D721Med (cell line): Measurements from ENCODE around the gene REXO1.
"Not testable (repeated sequence)": the region's sequence is repeated elsewhere in the genome, so short reads cannot be mapped to it uniquely, and the experiment has no call there.

Experiments used
- DNase-seq: peaks from one replicate; pipeline ENCODE4 v3.0.0; 2011; ENCODE audit warnings: low spot score; ENCODE audit not compliant: insufficient read length
- FAIRE-seq: peaks from 2 replicates; lab custom pipeline; 2011; peaks lifted over from hg19 to GRCh38; lab: Jason Lieb, UNC
- CTCF ChIP-seq: IDR thresholded peaks from 2 replicates; pipeline ENCODE4 v1.5.1; 2012; ENCODE audit warnings: mild to moderate bottlenecking, control low read depth; ENCODE audit not compliant: insufficient read depth; ENCODE audit errors: missing control alignments

The REXO1 gene

DNA sequence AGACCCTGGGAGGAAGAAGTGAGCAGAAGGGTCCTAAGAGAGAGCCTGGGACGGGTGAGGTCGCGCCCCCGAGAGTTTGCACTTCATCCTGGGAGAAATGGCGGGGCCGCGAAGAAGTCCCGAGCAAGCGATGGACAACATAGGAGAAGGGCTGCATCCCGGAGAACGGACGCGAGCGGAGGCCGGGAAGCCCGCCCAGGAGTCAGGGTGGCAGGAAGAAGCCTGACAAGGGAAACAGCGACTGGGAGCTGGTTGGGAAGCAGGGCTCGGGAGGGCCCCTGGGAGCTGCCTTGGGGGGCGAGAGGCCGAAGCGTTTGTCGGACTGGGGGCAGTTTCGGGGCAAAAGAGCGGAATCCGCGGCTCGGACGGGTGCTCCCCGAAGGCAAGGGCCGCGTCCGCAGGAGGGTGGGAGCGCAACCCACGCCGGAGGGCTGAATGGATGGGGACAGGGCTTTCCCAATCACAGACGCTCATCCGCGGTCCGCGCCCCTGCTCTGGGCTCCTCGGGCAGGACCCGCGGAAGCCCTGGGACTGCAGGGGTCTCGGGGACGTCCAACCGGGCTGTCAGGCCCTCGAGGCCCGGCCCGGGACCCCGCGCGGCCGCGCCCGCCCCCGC, 36.5 kb upstream of the REXO1 start:
- TF ChIP-seq CTCF, result no peak
- FAIRE-seq, result no peak
- no peak for DNase-seq

- no peak for DNase-seq
- no peak for TF ChIP-seq CTCF
- FAIRE-seq, result no peak
These were observed 36.0 kb upstream of the REXO1 start for GRCh38 chr19:1884291-1884718.

- TF ChIP-seq CTCF, result no peak
- FAIRE-seq (no peak), DNase-seq (no peak)
These were observed 35.5 kb upstream of the REXO1 start for GRCh38 chr19:1883784-1884183.

DNA sequence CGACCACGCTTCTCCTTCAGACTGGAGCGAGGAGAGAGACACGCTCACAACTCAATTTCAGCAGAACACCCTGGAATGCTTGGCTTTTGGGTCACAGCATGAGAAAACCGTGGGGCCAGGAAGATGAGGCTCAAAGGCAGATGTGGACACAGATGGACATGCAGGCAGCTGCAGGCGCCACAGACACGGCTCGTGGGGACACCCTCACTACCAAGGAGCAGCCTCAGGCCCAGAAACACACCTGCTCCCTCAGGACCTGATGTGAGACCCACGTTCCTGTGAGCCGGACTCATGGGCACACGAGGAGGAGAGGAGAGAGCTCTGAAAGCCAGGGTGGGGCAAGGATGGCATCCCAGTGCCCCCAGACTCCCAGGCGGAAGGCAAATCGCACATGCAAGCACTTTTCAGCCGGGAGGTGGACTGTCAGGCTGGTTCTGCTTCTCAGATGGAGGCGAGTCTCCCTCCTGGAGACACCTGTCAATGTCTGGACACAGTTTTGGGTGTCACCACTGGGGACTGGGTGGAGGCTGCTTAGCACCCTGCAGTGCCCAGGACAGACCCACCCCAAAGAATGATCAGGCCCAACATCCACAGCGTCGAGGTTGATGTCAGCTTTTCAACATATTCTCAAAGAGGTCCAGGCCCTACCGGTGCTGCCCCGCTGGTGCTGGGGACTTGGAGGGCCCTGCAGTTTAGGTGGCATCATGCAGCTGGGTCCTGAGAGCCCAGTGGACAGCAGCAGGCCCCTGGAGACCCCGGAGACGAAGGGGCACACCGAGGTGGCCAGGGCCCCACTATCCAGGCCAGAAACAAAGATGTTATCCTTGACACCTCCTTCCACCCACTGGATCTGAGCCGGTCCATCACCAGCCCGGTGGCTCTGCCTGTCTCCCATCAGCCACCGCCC, 34.8 kb upstream of the REXO1 start:
- DNase-seq (no peak), FAIRE-seq (no peak)
- no peak for TF ChIP-seq CTCF

GRCh38 chr19:1882089-1882785, 34.0 kb upstream of the REXO1 start:
- DNase-seq (no peak), FAIRE-seq (no peak)
- no peak for TF ChIP-seq CTCF

DNA sequence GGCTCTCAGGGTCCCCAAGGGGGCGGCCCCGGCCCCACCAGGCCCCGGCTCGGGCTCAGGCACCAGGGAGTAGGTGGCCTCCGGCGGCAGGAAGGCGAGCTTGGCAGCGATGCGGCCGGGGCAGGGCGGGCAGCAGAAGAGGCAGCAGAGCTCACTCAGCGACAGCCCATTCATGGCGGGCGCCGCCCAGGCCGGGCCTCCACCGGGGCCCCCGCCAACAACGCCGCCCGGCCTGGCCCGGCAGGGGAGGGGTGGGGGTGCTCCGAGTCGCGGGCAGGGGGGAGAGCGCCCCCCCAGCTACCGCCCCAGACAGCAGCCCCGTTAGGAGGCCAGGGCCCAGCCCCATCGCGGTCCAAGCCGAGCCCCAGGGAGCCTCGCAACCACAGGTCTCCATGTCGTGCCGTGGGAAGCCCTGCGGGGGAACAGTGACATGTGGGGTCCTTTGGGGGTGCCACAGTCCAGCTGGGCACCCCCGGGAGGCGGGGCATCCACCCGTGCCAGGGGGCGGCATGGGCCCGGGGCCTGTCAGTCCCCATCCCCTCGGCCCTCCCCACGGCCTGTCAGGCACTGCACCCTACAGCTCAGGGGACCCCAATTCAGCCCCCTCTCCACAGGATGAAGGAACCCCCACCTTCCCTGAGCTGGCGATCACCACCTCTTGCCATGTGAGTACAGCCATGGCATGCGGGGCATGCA, 33.3 kb upstream of the REXO1 start:
- FAIRE-seq, DNase-seq: not testable (repeated sequence)

DNA sequence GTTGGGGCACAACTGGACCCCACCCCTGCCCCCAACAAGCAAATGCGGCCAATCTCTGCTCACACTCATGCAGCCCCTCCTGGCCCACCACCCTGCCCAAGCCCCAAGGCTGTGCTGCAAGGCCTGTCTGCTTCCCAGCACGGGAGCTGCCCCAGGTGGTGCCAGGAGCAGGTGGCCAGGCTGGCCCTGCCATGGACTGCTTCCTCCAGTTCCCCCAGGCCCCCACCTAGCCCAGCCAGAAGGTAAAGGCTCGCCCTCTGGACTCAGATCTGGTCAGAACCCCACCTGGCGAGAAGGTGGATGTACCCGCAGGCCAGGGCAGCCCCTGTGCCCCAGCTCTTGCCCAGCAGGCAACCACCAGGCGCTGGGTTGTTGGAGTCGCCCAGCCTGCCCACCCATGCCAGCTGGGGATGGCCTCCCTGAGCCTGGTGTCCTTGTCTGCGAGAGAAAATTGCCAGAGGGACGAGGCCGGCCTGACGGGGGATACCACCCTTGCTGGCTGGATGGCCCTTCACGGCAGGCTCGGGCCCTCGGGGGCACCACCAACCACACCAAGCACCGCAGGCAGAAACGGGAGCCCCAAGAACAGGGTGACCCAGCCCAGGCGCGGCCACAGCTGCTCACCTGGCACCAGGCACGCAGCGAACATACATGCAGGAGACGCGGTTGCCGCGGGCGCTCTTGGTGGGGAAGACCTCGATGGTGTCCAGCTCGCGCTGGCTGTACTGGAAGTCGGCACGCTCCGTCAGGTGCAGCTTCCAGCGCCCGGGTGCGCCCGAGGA, 32.5 kb upstream of the REXO1 start:
- no peak for FAIRE-seq
- no peak for TF ChIP-seq CTCF
- no peak for DNase-seq

GRCh38 chr19:1879982-1880381, 31.7 kb upstream of the REXO1 start:
- not testable (repeated sequence) for FAIRE-seq, DNase-seq

DNA sequence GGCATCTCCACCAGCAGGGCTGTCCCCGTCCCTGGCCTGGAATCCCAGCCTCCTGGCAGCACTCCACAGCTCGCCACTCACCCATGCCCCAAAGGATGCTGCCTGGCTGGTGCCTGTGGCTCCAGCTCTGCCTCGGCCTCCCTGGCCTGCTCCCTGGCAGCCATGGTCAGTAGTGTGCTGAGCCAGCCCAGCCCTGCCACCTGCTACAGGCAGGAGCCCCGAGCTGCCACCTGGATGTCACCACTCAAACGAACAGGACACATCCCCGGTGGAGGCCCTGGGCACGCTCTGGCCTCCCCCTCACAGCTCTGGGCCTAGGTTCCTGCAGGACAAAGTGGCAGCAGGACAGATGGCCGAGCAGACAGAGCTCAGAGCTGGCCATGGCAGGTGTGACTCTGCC, 30.3 kb upstream of the REXO1 start:
- FAIRE-seq, DNase-seq: not testable (repeated sequence)

DNA sequence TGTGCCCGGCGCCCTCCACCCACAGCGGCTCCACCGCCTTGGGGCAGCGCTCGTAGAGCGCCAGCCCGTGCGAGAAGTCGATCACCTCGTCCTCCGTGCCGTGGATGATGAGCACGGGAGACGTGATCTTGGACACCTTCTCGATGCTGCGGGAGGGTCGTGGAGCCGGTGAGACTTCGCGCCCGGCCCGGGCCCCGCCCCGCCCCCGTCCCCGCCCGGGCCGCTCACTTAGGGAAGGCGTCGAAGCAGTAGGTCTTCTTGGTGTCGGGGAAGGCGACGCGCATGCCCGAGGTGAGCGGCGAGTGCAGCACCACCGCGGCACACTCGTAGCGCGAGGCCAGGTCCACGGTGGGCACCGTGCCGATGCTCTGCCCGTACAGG, 29.0 kb upstream of the REXO1 start:
- DNase-seq, FAIRE-seq: not testable (repeated sequence)
